Activated gamma-delta T cell (primary cell): ENCODE data around the gene CCNL2.
"Not testable (repeated sequence)": the region's sequence is repeated elsewhere in the genome, so short reads cannot be mapped to it uniquely, and the experiment has no call there.

Source experiments
- DNase-seq: peaks from one replicate; lab custom pipeline; 2025; lab: John Stamatoyannopoulos, UW
- total RNA-seq, 2 donors: gene quantifications; one replicate each; lab custom pipeline; 2026; lab: John Stamatoyannopoulos, UW

CCNL2 gene
- 490 to 622 reads per million in 2 donors for total RNA-seq

GRCh38 chr1:1399187-1399871 is at the start of gene CCNL2:
CCNL2 (minus strand) TSS chr1:1399335; CDS start chr1:1399306, 29 bp downstream.
- peak; percentile 99 for DNase-seq

GRCh38 chr1:1446631-1447030 is 47.5 kb upstream of the CCNL2 start:
- DNase-seq, result not testable (repeated sequence)

GRCh38 chr1:1442069-1442770 is 43.1 kb upstream of the CCNL2 start:
- no peak for DNase-seq

- DNase-seq, result no peak
These were observed 42.1 kb upstream of the CCNL2 start for GRCh38 chr1:1441002-1441888.

GRCh38 chr1:1440262-1441001 is 41.3 kb upstream of the CCNL2 start:
- no peak for DNase-seq

GRCh38 chr1:1439546-1440261 is 40.6 kb upstream of the CCNL2 start:
- no peak for DNase-seq

GRCh38 chr1:1438531-1439381 is 39.6 kb upstream of the CCNL2 start:
- no peak for DNase-seq

GRCh38 chr1:1437904-1438376 is 38.8 kb upstream of the CCNL2 start:
- no peak for DNase-seq

GRCh38 chr1:1437033-1437903 is 38.1 kb upstream of the CCNL2 start:
- no peak for DNase-seq

GRCh38 chr1:1436630-1437032 is 37.5 kb upstream of the CCNL2 start:
- DNase-seq, result no peak

- no peak for DNase-seq
These were observed 36.9 kb upstream of the CCNL2 start for GRCh38 chr1:1435911-1436629.

- DNase-seq, result peak; percentile 31
These were observed 36.2 kb upstream of the CCNL2 start, which contains the start of gene VWA1 for GRCh38 chr1:1435106-1435903. VWA1 (plus strand) TSS chr1:1435690; CDS start chr1:1435749, 59 bp downstream.

GRCh38 chr1:1434824-1435105 is 35.6 kb upstream of the CCNL2 start:
- no peak for DNase-seq

- no peak for DNase-seq
These were observed 35.1 kb upstream of the CCNL2 start for GRCh38 chr1:1434131-1434823.

- no peak for DNase-seq
These were observed 34.6 kb upstream of the CCNL2 start for GRCh38 chr1:1433804-1434130.

GRCh38 chr1:1432951-1433803 is 34.0 kb upstream of the CCNL2 start:
- no peak for DNase-seq
